Endothelial cell of umbilical vein (primary cell): ENCODE measurements around the gene DPYD. TPM values are rescaled to one million over a fixed set of nuclear protein-coding genes. Genes with fewer than 3 reads are reported as not detected.
A peak's percentile ranks its signal among the peaks of the same experiment; 100 is the strongest.

Experiments
- Bru-seq: library from RNA; stranded (reverse); fragments of 400-500 nt; gene quantifications from one replicate; lab custom pipeline; 2021; lab: Mats Ljungman, UMichigan
- BruChase-seq, 2 experiments: library from RNA; stranded (reverse); fragments of 400-500 nt; gene quantifications; one replicate each; lab custom pipeline; 2021; lab: Mats Ljungman, UMichigan
- BruUV-seq: library from RNA; stranded (reverse); fragments of 400-500 nt; replicated peaks from 2 replicates; lab custom pipeline; 2021; lab: Mats Ljungman, UMichigan
- CTCF ChIA-PET: fragments of 300-600, 350-600 bp; sonication (Branson Sonifier 250); formaldehyde crosslinking; loops from one replicate; lab custom pipeline; 2021; ENCODE audit warnings: antibody characterized with exemption, inconsistent platforms; lab: Charles Lee
- POLR2A ChIA-PET: fragments of 300-600, 350-600 bp; sonication (Branson Sonifier 250); formaldehyde crosslinking; loops from one replicate; lab custom pipeline; 2021; ENCODE audit warnings: antibody characterized with exemption, inconsistent platforms; lab: Charles Lee
- DNase-seq: peaks from one replicate; pipeline ENCODE4 v3.0.0-alpha.2; 2011; ENCODE audit warnings: low read depth, low spot score
- FAIRE-seq: peaks from 2 replicates; lab custom pipeline; 2011; peaks lifted over from hg19 to GRCh38; lab: Jason Lieb, UNC
- H2AFZ ChIP-seq: 2 replicates; pipeline ENCODE4 v1.6.0; 2012; ENCODE audit warnings: low read depth, low read length, control low read depth, inconsistent platforms
- H3K27ac ChIP-seq: 2 replicates; pipeline ENCODE4 v1.5.1; 2011; ENCODE audit warnings: low read depth, mild to moderate bottlenecking, control low read depth, low read length, moderate library complexity; ENCODE audit not compliant: insufficient read depth
- H3K27me3 ChIP-seq, 2 experiments: 2 replicates each; pipeline versions ENCODE4 v1.6.0 to v1.6.1; 2011; ENCODE audit warnings: low read length in 2 of 2, mixed read lengths in 1 of 2; ENCODE audit not compliant: control insufficient read depth in 2 of 2, insufficient read depth in 2 of 2
- H3K36me3 ChIP-seq, 2 experiments: 2 replicates in 1 of 2; 3 replicates in 1 of 2; pipeline ENCODE4 v1.5.1; 2011; ENCODE audit warnings: low read length in 2 of 2, mild to moderate bottlenecking in 1 of 2, moderate library complexity in 1 of 2; ENCODE audit not compliant: control insufficient read depth in 2 of 2, insufficient read depth in 2 of 2; ENCODE audit errors: extremely low read depth in 1 of 2
- H3K4me1 ChIP-seq: 3 replicates; pipeline ENCODE4 v1.5.1; 2011; ENCODE audit warnings: mild to moderate bottlenecking, low read length; ENCODE audit not compliant: control insufficient read depth, insufficient read depth; ENCODE audit errors: extremely low read depth
- H3K4me2 ChIP-seq: 2 replicates; pipeline ENCODE4 v1.6.1; 2011; ENCODE audit warnings: low read length, control low read depth, mixed read lengths; ENCODE audit not compliant: insufficient read depth
- H3K4me3 ChIP-seq, 3 experiments: fragments of 200-600 bp in 1 of 3; sonication (generic), shearing (Covaris generic) in 1 of 3; replicated peaks in 1 of 3; 2 replicates each; pipeline ENCODE4 v1.5.1; 2011 to 2016; ENCODE audit warnings: control low read depth in 3 of 3, low read length in 3 of 3, mild to moderate bottlenecking in 2 of 3, inconsistent platforms in 1 of 3, low read depth in 1 of 3, moderate library complexity in 1 of 3; ENCODE audit not compliant: insufficient read depth in 1 of 3
- H3K79me2 ChIP-seq: 2 replicates; pipeline ENCODE4 v1.6.0; 2012; ENCODE audit warnings: low read length, inconsistent platforms; ENCODE audit not compliant: control insufficient read depth, insufficient read depth
- H3K9ac ChIP-seq: replicated peaks from 2 replicates; pipeline ENCODE3; 2011; ENCODE audit warnings: low read length, control low read depth; ENCODE audit not compliant: insufficient read depth; ENCODE audit errors: extremely low read depth
- H3K9me1 ChIP-seq: replicated peaks from 3 replicates; pipeline ENCODE4 v1.6.0; 2011; ENCODE audit warnings: mild to moderate bottlenecking, low read length; ENCODE audit not compliant: control insufficient read depth, insufficient read depth; ENCODE audit errors: extremely low read depth
- H3K9me3 ChIP-seq: replicated peaks from 2 replicates; pipeline ENCODE4 v1.5.1; 2012; ENCODE audit warnings: low read length, inconsistent platforms; ENCODE audit not compliant: control insufficient read depth, insufficient read depth
- H4K20me1 ChIP-seq: replicated peaks from 2 replicates; pipeline ENCODE3; 2011; ENCODE audit warnings: mild to moderate bottlenecking, low read length; ENCODE audit not compliant: control insufficient read depth, insufficient read depth; ENCODE audit errors: extremely low read depth
- EZH2 ChIP-seq: IDR thresholded peaks from 2 replicates; pipeline ENCODE4 v1.6.1; 2012; ENCODE audit warnings: borderline replicate concordance, low read depth, mild to moderate bottlenecking, moderate library complexity, low read length, inconsistent platforms; ENCODE audit not compliant: severe bottlenecking
- FOS ChIP-seq: IDR thresholded peaks from 2 replicates; pipeline ENCODE4 v1.6.1; 2011; ENCODE audit warnings: mild to moderate bottlenecking, low read length, moderate library complexity, borderline replicate concordance; ENCODE audit not compliant: insufficient read depth
- GATA2 ChIP-seq: IDR thresholded peaks from 2 replicates; pipeline ENCODE4 v1.7.0; 2011; ENCODE audit warnings: low read depth, mild to moderate bottlenecking, moderate library complexity, mixed read lengths, low read length; ENCODE audit not compliant: insufficient read length, insufficient read depth
- JUN ChIP-seq: IDR thresholded peaks from 2 replicates; pipeline ENCODE4 v1.6.1; 2011; ENCODE audit warnings: borderline replicate concordance, low read depth; ENCODE audit not compliant: insufficient read length, insufficient read depth
- MYC ChIP-seq: IDR thresholded peaks from one replicate; pipeline ENCODE4 v1.6.1; 2011; ENCODE audit warnings: mild to moderate bottlenecking, low read depth, low read length
- POLR2A ChIP-seq: IDR thresholded peaks from 2 replicates; pipeline ENCODE4 v1.6.1; 2012; ENCODE audit warnings: low read depth, mild to moderate bottlenecking, control low read depth, low read length
- POLR2AphosphoS5 ChIP-seq: IDR thresholded peaks from 2 replicates; pipeline ENCODE4 v1.6.1; 2012; ENCODE audit warnings: low read depth, mild to moderate bottlenecking, control low read depth, low read length, moderate library complexity; ENCODE audit not compliant: insufficient read depth
- dilution Hi-C: fragments of 300-500 bp; cut with MboI; formaldehyde crosslinking; loops from one replicate; pipeline ENCODE4 v1.15.0; 2019; ENCODE audit warnings: low sequenced_read_pairs; ENCODE audit not compliant: extremely low pct_ligation_motif_present
- intact Hi-C: fragments of 100-400 bp; cut with micrococcal nuclease; formaldehyde crosslinking; loops from one replicate; pipeline ENCODE4 v1.10.0; 2022
- long read RNA-seq: library from polyadenylated mRNA; stranded (forward); transcript quantifications from one replicate; pipeline ENCODE4 v2.0.0, GENCODE V29; 2021
- polyA minus RNA-seq, 3 experiments: library from RNA; depleted of rRNA, polyadenylated mRNA; stranded (reverse); fragments of >200 nt; gene quantifications; 1 replicate in 1 of 3; 2 replicates in 2 of 3; pipeline ENCODE4 v1.2.3, GENCODE V29; 2011
- polyA plus RNA-seq, 4 experiments: library from polyadenylated mRNA; depleted of rRNA in 3 of 4; stranded (reverse) in 3 of 4; unstranded in 1 of 4; fragments of >200 nt; gene quantifications; 2 replicates each; pipeline versions ENCODE4 v1.2.1 to v1.2.3, GENCODE V29; 2011 to 2012; ENCODE audit warnings: missing spikeins in 1 of 4
- total RNA-seq: library from RNA; stranded (reverse); gene quantifications from 2 replicates; pipeline ENCODE4 v1.2.3, GENCODE V29; 2021
- TF ChIP-seq, protein P1 (sequence below), 2 donors: IDR thresholded peaks; 1 replicate in 1 of 2; 2 replicates in 1 of 2; pipeline ENCODE4 v1.5.1; 2011; ENCODE audit warnings: low read length in 2 of 2, mild to moderate bottlenecking in 2 of 2, moderate library complexity in 2 of 2, control low read depth in 1 of 2, inconsistent platforms in 1 of 2, low read depth in 1 of 2; ENCODE audit not compliant: insufficient read depth in 1 of 2; ENCODE audit errors: extremely low read depth in 1 of 2
- TF ChIP-seq, protein P2 (sequence below): IDR thresholded peaks from 2 replicates; pipeline ENCODE4 v1.6.1; 2011; ENCODE audit not compliant: insufficient read depth, insufficient read length

The DPYD gene
- 15.1 and 17.9 TPM in 2 replicates for total RNA-seq
- 3.2 and 4.6 TPM in 2 replicates for polyA plus RNA-seq
- 6.2 and 6.8 TPM in 2 replicates for polyA plus RNA-seq (2011; cell fraction: cytosol; rRNA removed)
- 11.8 and 14.8 TPM in 2 replicates for polyA plus RNA-seq (2011; cell fraction: nucleus; rRNA removed)
- polyA plus RNA-seq (2012), result 8.5 and 10.3 TPM in 2 replicates
- 26.1 and 27.9 TPM in 2 replicates for polyA minus RNA-seq
- 8.3 TPM for polyA minus RNA-seq (2011; cell fraction: cytosol; rRNA and poly(A)+ RNA removed)
- 95.9 and 102 TPM in 2 replicates for polyA minus RNA-seq (2011; cell fraction: nucleus; rRNA and poly(A)+ RNA removed)
- Bru-seq, nascent RNA, result percentile 68 among the genes with signal in this experiment
- percentile 47 among the genes with signal in this experiment for BruChase-seq, experiment 1, labeled RNA remaining after a 6-hour chase
- BruChase-seq, experiment 2, labeled RNA remaining after a 2-hour chase, result percentile 52 among the genes with signal in this experiment
- long read RNA-seq, full-length matches to known transcripts, result 14 of 36 reads
- long read RNA-seq, partial matches to known transcripts, result 7 of 36 reads
- long read RNA-seq, other reads (novel, unspliced or antisense), result 15 of 36 reads

- peak within 1 kb of the TSS; percentile 89 for H3K9ac ChIP-seq
- POLR2A ChIA-PET, result interaction anchor here (0.8 to 1.3 kb wide), 5 partner anchors 17 to 123 kb away, joined by 3 to 8 read pairs (median 3); no protein-coding TSS in a partner anchor
- H3K4me3 ChIP-seq, result peak within 1 kb of the TSS; percentile 94 to 97 (median 97)
- H3K36me3 ChIP-seq, result no peaks in the 10 kb centered on the region
- no peaks in the 10 kb centered on the region for H3K9me3 ChIP-seq
- no peaks in the 10 kb centered on the region for H3K27me3 ChIP-seq
- H3K4me2 ChIP-seq, result peak within 1 kb of the TSS; percentile 96
- intact Hi-C loops (loop anchor here (1.0 to 5.0 kb wide), 3 partner anchors 14 to 127 kb away; no protein-coding TSS in a partner anchor), dilution Hi-C loops (no loop called here)
- peak within 1 kb of the TSS; percentile 100 for H2AFZ ChIP-seq
- CTCF ChIA-PET, result interaction anchor here (0.5 to 4.3 kb wide), 13 partner anchors 16 to 547 kb away, joined by 3 to 33 read pairs (median 4); no protein-coding TSS in a partner anchor
- TSS peak; percentile 47 for BruUV-seq
- H3K79me2 ChIP-seq, result peaks cover 9% of the 10 kb centered on the region
- DNase-seq (peak; percentile 87), FAIRE-seq (peak; percentile 55)
- peak within 1 kb of the TSS; percentile 77 for H3K27ac ChIP-seq
- TF ChIP-seq POLR2AphosphoS5 (peak; percentile 72), EZH2 (no peak), POLR2A (peak; percentile 41)
- H3K9me1 ChIP-seq, result no peaks in the 10 kb centered on the region
- no peaks in the 10 kb centered on the region for H4K20me1 ChIP-seq
- peaks cover 13% of the 10 kb centered on the region for H3K4me1 ChIP-seq
Observed at GRCh38 chr1:97920832-97921571, at the start of gene DPYD. Gene DPYD (minus strand): TSS chr1:97921034. CDS start chr1:97920922, 112 bp downstream.

DNA sequence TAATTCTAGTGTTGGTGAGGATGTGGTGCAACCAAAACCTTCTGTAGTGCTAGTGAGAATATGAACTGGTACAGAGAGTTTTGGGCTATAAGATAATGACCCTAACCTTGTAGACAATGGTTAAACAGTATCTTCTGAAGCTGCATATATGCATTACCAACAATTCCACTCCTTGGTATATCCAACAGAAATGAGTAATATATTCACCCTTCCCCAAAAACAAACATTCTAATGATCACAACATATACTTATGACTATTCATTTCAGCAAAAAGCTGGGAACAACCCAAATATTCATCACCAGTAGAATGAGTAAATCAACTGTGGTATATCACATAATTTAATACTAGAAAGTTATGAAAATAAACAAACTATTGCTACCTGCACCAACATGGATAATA lies 39.6 kb upstream of the DPYD start:
- Histone ChIP-seq H3K79me2 (no peaks in the 10 kb centered on the region), H4K20me1 (no peaks in the 10 kb centered on the region), H3K9me1 (no peaks in the 10 kb centered on the region), H3K4me1 (no peaks in the 10 kb centered on the region), H3K9me3 (no peaks in the 10 kb centered on the region), H2AFZ (no peak overlapping the region), H3K4me2 (no peak overlapping the region), H3K36me3 (no peaks in the 10 kb centered on the region), H3K27ac (no peak overlapping the region), H3K27me3 (no peaks in the 10 kb centered on the region), H3K9ac (no peak overlapping the region), H3K4me3 (no peak overlapping the region)
- POLR2A ChIA-PET, result no interaction called here
- DNase-seq (no peak), FAIRE-seq (no peak)
- TF ChIP-seq FOS (no peak), EZH2 (no peak), POLR2A (no peak), GATA2 (no peak), POLR2AphosphoS5 (no peak), MYC (no peak), JUN (no peak)
- TF ChIP-seq, protein P1, sequence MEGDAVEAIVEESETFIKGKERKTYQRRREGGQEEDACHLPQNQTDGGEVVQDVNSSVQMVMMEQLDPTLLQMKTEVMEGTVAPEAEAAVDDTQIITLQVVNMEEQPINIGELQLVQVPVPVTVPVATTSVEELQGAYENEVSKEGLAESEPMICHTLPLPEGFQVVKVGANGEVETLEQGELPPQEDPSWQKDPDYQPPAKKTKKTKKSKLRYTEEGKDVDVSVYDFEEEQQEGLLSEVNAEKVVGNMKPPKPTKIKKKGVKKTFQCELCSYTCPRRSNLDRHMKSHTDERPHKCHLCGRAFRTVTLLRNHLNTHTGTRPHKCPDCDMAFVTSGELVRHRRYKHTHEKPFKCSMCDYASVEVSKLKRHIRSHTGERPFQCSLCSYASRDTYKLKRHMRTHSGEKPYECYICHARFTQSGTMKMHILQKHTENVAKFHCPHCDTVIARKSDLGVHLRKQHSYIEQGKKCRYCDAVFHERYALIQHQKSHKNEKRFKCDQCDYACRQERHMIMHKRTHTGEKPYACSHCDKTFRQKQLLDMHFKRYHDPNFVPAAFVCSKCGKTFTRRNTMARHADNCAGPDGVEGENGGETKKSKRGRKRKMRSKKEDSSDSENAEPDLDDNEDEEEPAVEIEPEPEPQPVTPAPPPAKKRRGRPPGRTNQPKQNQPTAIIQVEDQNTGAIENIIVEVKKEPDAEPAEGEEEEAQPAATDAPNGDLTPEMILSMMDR (IDR thresholded peaks at IDR 0.05; ENCODE audit: extremely low read depth in 1 of 2, insufficient read depth in 1 of 2, low read depth in 1 of 2, low read length in 2 of 2), result no peak
- TF ChIP-seq, protein P2, sequence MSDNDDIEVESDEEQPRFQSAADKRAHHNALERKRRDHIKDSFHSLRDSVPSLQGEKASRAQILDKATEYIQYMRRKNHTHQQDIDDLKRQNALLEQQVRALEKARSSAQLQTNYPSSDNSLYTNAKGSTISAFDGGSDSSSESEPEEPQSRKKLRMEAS, result no peak
- intact Hi-C loops, result no loop called here
- dilution Hi-C loops, result no loop called here
- BruUV-seq, result no TSS peak
- CTCF ChIA-PET, result no interaction called here
